Smooth muscle cell (in vitro differentiated cells): ENCODE measurements around the gene B4GALT3. TPM values are rescaled to one million over a fixed set of nuclear protein-coding genes. Genes with fewer than 3 reads are reported as not detected.

ENCODE experiments used
- DNase-seq: peaks from one replicate; lab custom pipeline; 2025; ENCODE audit not compliant: unreplicated experiment; lab: John Stamatoyannopoulos, UW
- H2AFZ ChIP-seq: fragments of 200-600 bp; sonication (generic); 2 replicates; pipeline ENCODE4 v1.6.0; 2016; ENCODE audit warnings: antibody characterized with exemption, low read depth, mild to moderate bottlenecking
- H3F3A ChIP-seq: fragments of 200-600 bp; sonication (generic); 2 replicates; pipeline ENCODE4 v1.6.0; 2017; ENCODE audit warnings: antibody characterized with exemption, low read depth
- H3K27ac ChIP-seq: fragments of 200-600 bp; sonication (generic); 2 replicates; pipeline ENCODE4 v1.5.1; 2016; ENCODE audit warnings: low read depth, mild to moderate bottlenecking
- H3K27me3 ChIP-seq: fragments of 200-600 bp; sonication (generic); 2 replicates; pipeline ENCODE4 v1.6.1; 2016; ENCODE audit warnings: low read depth, mild to moderate bottlenecking
- H3K36me3 ChIP-seq: fragments of 200-600 bp; sonication (generic); 2 replicates; pipeline ENCODE4 v1.5.1; 2016; ENCODE audit warnings: low read depth
- H3K4me1 ChIP-seq: fragments of 200-600 bp; sonication (generic); 2 replicates; pipeline ENCODE4 v1.5.1; 2016; ENCODE audit warnings: low read depth
- H3K4me2 ChIP-seq: fragments of 200-600 bp; sonication (generic); 2 replicates; pipeline ENCODE4 v1.6.0; 2016; ENCODE audit warnings: mild to moderate bottlenecking
- H3K4me3 ChIP-seq: fragments of 200-600 bp; sonication (generic); 2 replicates; pipeline ENCODE4 v1.5.1; 2016; ENCODE audit warnings: mild to moderate bottlenecking
- H3K79me2 ChIP-seq: fragments of 200-600 bp; sonication (generic); 2 replicates; pipeline ENCODE4 v1.6.0; 2016; ENCODE audit warnings: low read depth, mild to moderate bottlenecking
- H3K9ac ChIP-seq: fragments of 200-600 bp; sonication (generic); 2 replicates; pipeline ENCODE4 v1.6.0; 2016; ENCODE audit warnings: low read depth
- H3K9me3 ChIP-seq: fragments of 200-600 bp; sonication (generic); replicated peaks from 2 replicates; pipeline ENCODE4 v1.5.1; 2016; ENCODE audit warnings: low read depth
- H4K20me1 ChIP-seq: fragments of 200-600 bp; sonication (generic); 2 replicates; pipeline ENCODE4 v1.6.0; 2016; ENCODE audit warnings: low read depth
- CTCF ChIP-seq: fragments of 200-600 bp; sonication (generic); IDR thresholded peaks from 2 replicates; pipeline ENCODE4 v1.5.1; 2017; ENCODE audit warnings: borderline replicate concordance, mild to moderate bottlenecking, antibody characterized with exemption; ENCODE audit not compliant: insufficient read depth, poor library complexity, severe bottlenecking
- WGBS: methylation state at CpG from one replicate; pipeline ENCODE4 v1.1.7; 2016; ENCODE audit warnings: low lambda C conversion rate; 5-methylcytosine and 5-hydroxymethylcytosine counted together
- polyA plus RNA-seq: library from polyadenylated mRNA; unstranded; fragments of >200 nt; fragmentation: Nextera tagmentation; extraction: Ambion mirVana; gene quantifications from 2 replicates; pipeline ENCODE4 v1.2.1, GENCODE V29; 2016
- total RNA-seq: library from RNA; depleted of rRNA; stranded (reverse); fragments of >200 nt; gene quantifications from 2 replicates; pipeline ENCODE4 v1.2.3, GENCODE V29; 2014

B4GALT3 gene
- total and polyA plus RNA-seq, 2 experiments from 2014 or later: 21.4 to 44.9 TPM

- no peak for TF ChIP-seq CTCF
- 92% methylated on average over 6 of the region's 6 CpGs for WGBS
- H3K4me2 ChIP-seq: no peak overlapping the region
- H3K36me3 ChIP-seq: no peaks in the 10 kb centered on the region
- no peaks in the 10 kb centered on the region for H4K20me1 ChIP-seq
- H3F3A ChIP-seq: no peaks in the 10 kb centered on the region
- no peak overlapping the region for H3K4me3 ChIP-seq
- DNase-seq: no peak
- no peaks in the 10 kb centered on the region for H3K27me3 ChIP-seq
- no peaks in the 10 kb centered on the region for H3K79me2 ChIP-seq
- H3K9me3 ChIP-seq: no peaks in the 10 kb centered on the region
- no peak overlapping the region for H3K27ac ChIP-seq
- H3K4me1 ChIP-seq: peaks cover 2% of the 10 kb centered on the region
- H2AFZ ChIP-seq: no peak overlapping the region
- no peak overlapping the region for H3K9ac ChIP-seq
These were observed 45.1 kb upstream of the B4GALT3 start for GRCh38 chr1:161222175-161223019.

GRCh38 chr1:161220002-161220401 is 42.7 kb upstream of the B4GALT3 start:
- DNase-seq: no peak
- H3K27ac ChIP-seq: no peak overlapping the region
- H4K20me1 ChIP-seq: no peaks in the 10 kb centered on the region
- H3K79me2 ChIP-seq: no peaks in the 10 kb centered on the region
- no peak overlapping the region for H3K4me2 ChIP-seq
- peaks cover 11% of the 10 kb centered on the region for H3F3A ChIP-seq
- no peak overlapping the region for H3K9ac ChIP-seq
- peaks cover 13% of the 10 kb centered on the region for H3K4me1 ChIP-seq
- H3K4me3 ChIP-seq: no peak overlapping the region
- WGBS: 77% methylated on average over 5 of the region's 5 CpGs
- H3K27me3 ChIP-seq: no peaks in the 10 kb centered on the region
- no peak for TF ChIP-seq CTCF
- no peak overlapping the region for H2AFZ ChIP-seq
- H3K36me3 ChIP-seq: no peaks in the 10 kb centered on the region
- no peaks in the 10 kb centered on the region for H3K9me3 ChIP-seq

- no peak overlapping the region for H3K27ac ChIP-seq
- DNase-seq: no peak
- 94% methylated on average over 5 of the region's 5 CpGs for WGBS
These were observed 42.0 kb upstream of the B4GALT3 start for GRCh38 chr1:161219078-161219892.

More at GRCh38 chr1:161219078-161219892, 42.0 kb upstream of the B4GALT3 start:
- Histone ChIP-seq H3K9ac (no peak overlapping the region), H2AFZ (no peak overlapping the region), H4K20me1 (no peaks in the 10 kb centered on the region), H3K36me3 (peaks cover 2% of the 10 kb centered on the region), H3K4me2 (no peak overlapping the region), H3K27me3 (no peaks in the 10 kb centered on the region), H3K79me2 (no peaks in the 10 kb centered on the region), H3F3A (peaks cover 14% of the 10 kb centered on the region), H3K4me3 (no peak overlapping the region), H3K9me3 (no peaks in the 10 kb centered on the region), H3K4me1 (peaks cover 13% of the 10 kb centered on the region)
- no peak for TF ChIP-seq CTCF
